Adrenal gland (tissue), 12 donors: Measurements from ENCODE around the gene CEMP1. TPM values are rescaled to one million over a fixed set of nuclear protein-coding genes. Genes with fewer than 3 reads are reported as not detected.
"Not testable (repeated sequence)": the region's sequence is repeated elsewhere in the genome, so short reads cannot be mapped to it uniquely, and the experiment has no call there.

Source experiments
- DNase-seq, 7 donors: peaks; one replicate each; pipeline ENCODE4 v3.0.0-alpha.2; 2019 to 2020
- H3K27ac ChIP-seq, 5 donors: fragments of 200-600 bp; sonication (generic) in 4 of 5; 1 replicate in 3 of 5; 2 replicates in 2 of 5; pipeline versions ENCODE4 v1.5.1 to v1.8.0; 2016 to 2020; ENCODE audit warnings: mild to moderate bottlenecking in 1 of 5
- H3K27me3 ChIP-seq: fragments of 200-600 bp; 2 replicates; pipeline ENCODE4 v1.8.0; 2021
- H3K36me3 ChIP-seq, 2 donors: fragments of 200-600 bp; replicated peaks in 1 of 2; 1 replicate in 1 of 2; 2 replicates in 1 of 2; pipeline versions ENCODE4 v1.5.1 to v1.8.0; 2018 to 2022
- H3K4me1 ChIP-seq, 2 donors: fragments of 200-600 bp; replicated peaks in 1 of 2; 1 replicate in 1 of 2; 2 replicates in 1 of 2; pipeline versions ENCODE4 v1.5.1 to v1.8.0; 2018 to 2021
- H3K4me3 ChIP-seq, 4 donors: fragments of 200-600 bp; sonication (generic) in 3 of 4; one replicate each; pipeline ENCODE4 v1.5.1; 2016 to 2018
- H3K9me3 ChIP-seq, 3 donors: fragments of 200-600 bp; sonication (generic) in 1 of 3; replicated peaks in 1 of 3; 1 replicate in 2 of 3; 2 replicates in 1 of 3; pipeline versions ENCODE4 v1.5.1 to v1.8.0; 2016 to 2021
- CTCF ChIP-seq, 6 experiments: fragments of 450-650 bp in 4 of 6; fragments of 200-600 bp in 2 of 6; sonication (generic) in 1 of 6; IDR thresholded peaks; 1 replicate in 5 of 6; 2 replicates in 1 of 6; pipeline versions ENCODE4 v1.5.1 to v1.8.0; 2016 to 2021; ENCODE audit warnings: antibody characterized with exemption in 6 of 6, mild to moderate bottlenecking in 2 of 6, moderate library complexity in 1 of 6
- POLR2A ChIP-seq, 2 donors: fragments of 450-650 bp; IDR thresholded peaks; one replicate each; pipeline ENCODE4 v1.6.1; 2017; ENCODE audit warnings: antibody characterized with exemption in 2 of 2, mild to moderate bottlenecking in 2 of 2, moderate library complexity in 1 of 2
- WGBS, 4 donors: extraction: QIAGEN DNeasy Blood & Tissue Kit in 2 of 4; methylation state at CpG; one replicate each; pipeline versions ENCODE4 v1.1.5 to v1.1.7; 2013 to 2017; 5-methylcytosine and 5-hydroxymethylcytosine counted together
- intact Hi-C, 2 donors: fragments of 100-400 bp; cut with DNase I; formaldehyde crosslinking; loops; one replicate each; pipeline versions ENCODE4 v1.14.1 to v1.15.0; 2022 to 2023
- polyA plus RNA-seq, 3 donors: library from polyadenylated mRNA; stranded (reverse); fragments of 200-250 nt in 2 of 3; fragments of 350-450 nt in 1 of 3; fragmentation: Illumina TruSeq in 1 of 3; extraction: RNeasy Lipid Tissue Mini Kit (QIAGEN cat#74804) in 1 of 3; gene quantifications; one replicate each; pipeline ENCODE4 v1.2.3, GENCODE V29; 2013 to 2014
- total RNA-seq, 9 donors: library from RNA; depleted of rRNA in 4 of 9; stranded (reverse); fragments of >200 nt in 4 of 9; fragments of 120-200 nt in 1 of 9; fragmentation: NEBNext Ultra II Directional in 1 of 9; extraction: Animal tissue kit (Norgen Biotek cat#: 25700) in 1 of 9; gene quantifications; one replicate each; pipeline versions ENCODE4 v1.1.0 to v1.2.4, GENCODE V29; 2013 to 2023
- donor health status: healthy with polysubstance abuse.
- donor health status: Bipolar disorder and iron deficiency.
- donor health status: DM: yes; HTN: yes; CAD: no.
- donor health status: DM: no; HTN: no; CAD: no.
- donor health status: DM: no; HTN: no; CAD: no.
- donor health status: DM: yes; HTN: yes; CAD: no.

The CEMP1 gene
- total and polyA plus RNA-seq, 12 donors: 0.11 to 1.4 (median 1.3) TPM; not detected in 9

DNA sequence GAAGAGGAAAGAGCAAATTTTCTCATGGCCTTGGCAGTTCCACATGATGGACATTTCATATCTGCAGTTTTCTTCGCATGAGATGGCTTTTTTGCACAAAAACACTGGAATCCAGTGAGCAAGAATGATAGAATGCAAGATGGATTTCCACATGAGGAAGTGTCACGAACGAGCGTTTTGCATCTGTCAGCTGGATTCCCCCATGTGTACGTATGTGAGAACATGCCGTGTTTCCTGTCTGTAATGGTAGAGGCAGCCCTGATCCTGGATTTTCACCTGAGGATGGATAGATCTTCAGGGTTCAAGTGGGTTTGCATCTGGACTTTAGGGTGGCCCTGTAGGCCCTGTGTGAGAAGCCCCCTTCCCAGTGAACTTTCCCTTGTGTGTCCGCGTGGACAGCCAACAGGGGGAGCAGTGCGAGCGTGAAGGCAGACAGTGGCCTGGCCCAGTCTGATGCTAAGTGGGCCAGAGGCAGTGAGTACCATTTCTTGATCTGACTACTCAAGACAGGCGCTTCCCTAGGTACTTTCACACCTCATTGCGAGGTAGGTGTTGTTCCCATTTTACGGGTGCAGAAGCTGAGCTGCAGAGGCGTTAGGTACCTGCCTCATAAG, 8.7 kb upstream of the CEMP1 start:
- H3K27me3 ChIP-seq, H3K36me3 ChIP-seq, intact Hi-C loops, H3K4me3 ChIP-seq, H3K9me3 ChIP-seq: not testable (repeated sequence)
- DNase-seq: peak in 5 of 7 donors; percentile 32 to 60 (median 46)
- Histone ChIP-seq H3K4me1 (peaks cover 5 to 42% of the 10 kb centered on the region in 2 donors), H3K27ac (peak overlapping the region in 1 of 5 donors; percentile 29)
- 37 to 52% (median 45%) methylated on average over 6 to 14 of the region's 14 CpGs for whole genome bisulfite sequencing, 4 donors
- TF ChIP-seq CTCF (IDR thresholded peaks at IDR 0.05): peak in 5 of 6 experiments; percentile 28 to 43 (median 32)

DNA sequence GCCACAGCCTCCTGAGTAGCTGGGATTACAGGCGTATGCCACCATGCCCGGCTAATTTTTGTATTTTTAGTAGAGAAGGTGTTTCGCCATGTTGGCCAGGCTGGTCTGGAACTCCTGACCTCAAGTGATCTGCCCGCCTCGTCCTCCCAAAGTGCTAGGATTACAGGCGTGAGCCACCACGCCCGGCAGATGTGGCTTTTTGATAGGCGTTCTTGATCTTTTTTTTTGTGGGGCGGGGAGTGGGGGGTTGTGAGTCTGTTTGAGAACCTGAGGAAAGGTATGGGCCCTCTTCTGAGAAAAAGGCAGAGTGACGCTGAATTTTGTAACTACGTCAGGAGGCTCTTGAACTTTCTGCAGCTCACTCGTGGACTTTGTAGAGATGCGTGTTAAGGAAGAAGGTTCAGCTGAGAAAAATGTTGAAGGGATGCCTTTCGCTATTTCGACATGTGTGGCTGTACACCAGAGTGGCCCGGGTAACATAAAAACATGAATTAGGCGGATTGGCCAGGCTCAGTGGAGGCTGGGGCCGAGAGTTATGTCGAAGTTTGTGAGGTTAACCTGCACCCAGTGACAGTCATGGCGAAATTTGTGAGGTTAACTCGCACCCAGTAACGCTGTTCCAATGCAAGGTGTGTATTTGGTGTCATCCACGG, 8.1 kb upstream of the CEMP1 start:
- DNase-seq, H3K9me3 ChIP-seq, H3K36me3 ChIP-seq, intact Hi-C loops, H3K27me3 ChIP-seq: not testable (repeated sequence)
- WGBS, 4 donors: 76 to 85% (median 82%) methylated on average over 24 of the region's 24 CpGs
- Histone ChIP-seq H3K4me3 (peak overlapping the region in 1 of 4 donors; percentile 97), H3K27ac (peak overlapping the region in 1 of 5 donors; percentile 29), H3K4me1 (peaks cover 5 to 42% of the 10 kb centered on the region in 2 donors)

DNA sequence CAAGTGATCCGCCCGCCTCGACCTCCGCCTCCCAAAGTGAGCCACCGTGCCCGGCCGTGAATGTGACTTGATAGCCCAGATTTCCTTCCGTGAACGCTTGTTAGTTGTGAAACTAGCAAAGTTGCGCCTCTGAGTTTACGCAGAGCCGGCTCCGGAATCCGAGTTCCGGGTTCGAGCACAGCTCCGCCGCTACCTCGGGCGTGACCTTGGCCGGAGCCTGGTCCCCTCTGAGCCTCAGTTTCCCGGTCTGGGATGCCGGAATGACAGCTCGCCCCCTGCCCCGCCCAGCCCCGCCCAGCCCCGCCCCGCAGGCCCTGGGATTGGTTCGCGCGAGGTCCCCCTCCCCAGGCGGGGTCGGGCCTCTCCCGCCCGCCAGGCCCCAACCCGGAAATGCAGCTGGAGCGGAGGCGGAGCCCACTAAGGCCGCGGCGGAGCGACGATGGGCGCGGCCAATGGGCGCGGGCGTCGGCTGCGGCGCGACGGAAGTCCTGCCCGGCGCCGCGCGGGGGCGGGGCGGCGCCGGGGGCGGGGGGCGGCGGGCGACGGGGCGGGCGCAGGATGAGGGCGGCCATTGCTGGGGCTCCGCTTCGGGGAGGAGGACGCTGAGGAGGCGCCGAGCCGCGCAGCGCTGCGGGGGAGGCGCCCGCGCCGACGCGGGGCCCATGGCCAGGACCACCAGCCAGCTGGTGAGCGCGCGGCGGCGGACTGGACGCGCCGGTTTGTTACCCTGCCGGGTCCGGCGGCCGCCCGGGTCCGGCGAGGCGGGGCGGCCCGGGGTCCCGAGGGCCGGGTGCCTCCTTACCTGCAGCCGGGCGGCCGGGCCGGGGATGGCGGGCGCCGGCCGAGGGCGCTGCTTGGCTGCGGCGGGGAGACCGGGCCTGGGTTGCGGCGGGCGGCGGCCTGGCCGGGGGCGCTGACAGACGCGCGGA, 6.5 kb upstream of the CEMP1 start, which contains the start of gene PDPK1:
Gene PDPK1 (plus strand): TSS at position 571 of the 929 bp plus-strand sequence. CDS start 92 bp downstream, at position 663.
- Histone ChIP-seq H3K9me3 (no peaks in the 10 kb centered on the region), H3K4me3 (peak within 1 kb of the TSS in 2 of 4 donors; percentile 54 to 97), H3K36me3 (no peaks in the 10 kb centered on the region), H3K4me1 (peaks cover 5 to 47% of the 10 kb centered on the region in 2 donors), H3K27ac (peak within 1 kb of the TSS; percentile 74 to 93 (median 90)), H3K27me3 (no peaks in the 10 kb centered on the region)
- DNase-seq: peak; percentile 92 to 96 (median 94)
- intact Hi-C loops: no loop called here
- WGBS, 4 donors: 0 to 3% (median 1%) methylated on average over 16 to 125 of the region's 126 CpGs
- TF ChIP-seq CTCF (IDR thresholded peaks at IDR 0.05) (peak in 1 of 6 experiments; percentile 13), POLR2A (IDR thresholded peaks at IDR 0.05) (peak; percentile 13 to 43)

- intact Hi-C loops: no loop called here
- peak in 5 of 7 donors; percentile 38 to 65 (median 52) for DNase-seq
- peaks cover 13 to 50% of the 10 kb centered on the region in 2 donors for H3K4me1 ChIP-seq
- no peak overlapping the region for H3K4me3 ChIP-seq
- peak overlapping the region in 3 of 5 donors; percentile 44 to 93 (median 90) for H3K27ac ChIP-seq
- TF ChIP-seq CTCF (IDR thresholded peaks at IDR 0.05): no peak
- TF ChIP-seq POLR2A (IDR thresholded peaks at IDR 0.05): no peak
- H3K36me3 ChIP-seq: no peaks in the 10 kb centered on the region
- H3K9me3 ChIP-seq: no peaks in the 10 kb centered on the region
- 55 to 74% (median 65%) methylated on average over 3 to 9 of the region's 9 CpGs for WGBS, 4 donors
- H3K27me3 ChIP-seq: no peaks in the 10 kb centered on the region
These were observed 4.4 kb upstream of the CEMP1 start for GRCh38 chr16:2535625-2536013.

DNA sequence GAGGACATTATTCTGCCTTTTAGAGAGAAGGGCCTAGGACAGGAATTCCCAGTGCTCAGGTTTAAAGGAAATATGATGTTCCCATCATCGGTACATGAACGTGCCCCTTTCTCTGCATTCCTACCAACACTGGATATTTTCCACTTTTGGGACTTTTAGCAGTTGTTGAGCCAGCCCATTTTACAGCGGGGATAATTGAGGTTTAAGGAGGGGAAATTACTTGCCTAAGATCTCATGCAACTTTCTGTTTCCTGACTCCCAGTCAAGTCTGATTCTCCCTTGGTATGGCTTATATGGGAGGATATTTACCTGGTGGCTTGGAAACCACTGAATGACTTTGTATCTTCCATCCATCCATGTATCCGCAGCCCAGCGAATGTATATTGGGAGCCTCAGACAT, 3.1 kb upstream of the CEMP1 start:
- DNase-seq: peak in 1 of 7 donors; percentile 4
- H3K27ac ChIP-seq, intact Hi-C loops, H3K9me3 ChIP-seq, H3K27me3 ChIP-seq, H3K4me3 ChIP-seq: not testable (repeated sequence)
- 85 to 91% (median 90%) methylated on average over 5 of the region's 5 CpGs for WGBS, 4 donors
- peaks cover 0 to 11% of the 10 kb centered on the region in 2 donors for H3K36me3 ChIP-seq
- peaks cover 13 to 37% of the 10 kb centered on the region in 2 donors for H3K4me1 ChIP-seq
